Bronchial epithelial cell (primary cell): ENCODE measurements around the gene DPF3. TPM values are rescaled to one million over a fixed set of nuclear protein-coding genes. Genes with fewer than 3 reads are reported as not detected.

Experiments used
- DNase-seq: peaks from one replicate; pipeline ENCODE4 v3.0.0-alpha.2; 2010; ENCODE audit warnings: low read depth
- FAIRE-seq: peaks from 2 replicates; lab custom pipeline; 2011; peaks lifted over from hg19 to GRCh38; lab: Jason Lieb, UNC
- H3K27me3 ChIP-seq: 2 replicates; pipeline ENCODE4 v1.5.1; 2011; ENCODE audit warnings: low read length; ENCODE audit not compliant: control insufficient read depth, insufficient read depth
- H3K36me3 ChIP-seq: 2 replicates; pipeline ENCODE4 v1.5.1; 2011; ENCODE audit warnings: low read length; ENCODE audit not compliant: control insufficient read depth, insufficient read depth
- H3K4me3 ChIP-seq: 2 replicates; pipeline ENCODE4 v1.5.1; 2011; ENCODE audit warnings: mild to moderate bottlenecking, low read depth, low read length, control low read depth
- CTCF ChIP-seq: IDR thresholded peaks from 2 replicates; pipeline ENCODE4 v1.5.1; 2011; ENCODE audit warnings: mild to moderate bottlenecking, moderate library complexity, low read length, control low read depth, inconsistent platforms; ENCODE audit not compliant: insufficient read depth, severe bottlenecking
- total RNA-seq: library from RNA; depleted of rRNA; stranded (reverse); fragments of >200 nt; gene quantifications from 2 replicates; pipeline ENCODE4 v1.2.1, GENCODE V29; 2014

DPF3 gene
- total RNA-seq, 1 donor from 2014 or later, result not detected

- H3K27me3 ChIP-seq, result no peaks in the 10 kb centered on the region
- no peak for DNase-seq
- FAIRE-seq, result no peak
These were observed 286.3 kb downstream of the DPF3 start for GRCh38 chr14:72607386-72608130.

GRCh38 chr14:72606879-72607278 lies 287.0 kb downstream of the DPF3 start:
- no peak for DNase-seq
- H3K27me3 ChIP-seq, result no peaks in the 10 kb centered on the region
- no peak for FAIRE-seq

More at GRCh38 chr14:72607386-72608130, 286.3 kb downstream of the DPF3 start:
- Histone ChIP-seq H3K36me3 (no peaks in the 10 kb centered on the region), H3K4me3 (no peak overlapping the region)
- no peak for TF ChIP-seq CTCF

GRCh38 chr14:72605921-72606220 lies 288.0 kb downstream of the DPF3 start:
- FAIRE-seq (no peak), DNase-seq (no peak)
- no peak for TF ChIP-seq CTCF
- Histone ChIP-seq H3K4me3 (no peak overlapping the region), H3K27me3 (no peaks in the 10 kb centered on the region), H3K36me3 (no peaks in the 10 kb centered on the region)

More at GRCh38 chr14:72606879-72607278, 287.0 kb downstream of the DPF3 start:
- no peak overlapping the region for H3K4me3 ChIP-seq
- no peaks in the 10 kb centered on the region for H3K36me3 ChIP-seq
- no peak for TF ChIP-seq CTCF

GRCh38 chr14:72605096-72605920 lies 288.6 kb downstream of the DPF3 start:
- DNase-seq, result no peak
- Histone ChIP-seq H3K4me3 (no peak overlapping the region), H3K27me3 (no peaks in the 10 kb centered on the region), H3K36me3 (no peaks in the 10 kb centered on the region)
- TF ChIP-seq CTCF, result no peak
- FAIRE-seq, result peak; percentile 23

GRCh38 chr14:72604133-72604532 lies 289.8 kb downstream of the DPF3 start:
- FAIRE-seq, result peak; percentile 82
- no peak for DNase-seq
- Histone ChIP-seq H3K4me3 (no peak overlapping the region), H3K36me3 (no peaks in the 10 kb centered on the region), H3K27me3 (no peaks in the 10 kb centered on the region)
- no peak for TF ChIP-seq CTCF
